ENCODE results near the gene LRRC15. TPM values are rescaled to one million over a fixed set of nuclear protein-coding genes. Genes with fewer than 3 reads are reported as not detected.
A peak's percentile ranks its signal among the peaks of the same experiment; 100 is the strongest.

LRRC15 gene
- total RNA-seq, 1 experiment from 2014 or later = not detected

GRCh38 chr3:194405766-194406165 lies 36.2 kb upstream of the LRRC15 start:
- Histone ChIP-seq H3K4me1 (replicated peaks; ENCODE audit: insufficient read depth) (no peaks in the 10 kb centered on the region), H3K79me2 (ENCODE audit: low read depth) (no peaks in the 10 kb centered on the region; the same call in 1 of the 2 replicates), H3K9me2 (ENCODE audit: insufficient read depth) (no peaks in the 10 kb centered on the region), H3K36me3 (ENCODE audit: low read depth) (peaks cover 36% of the 10 kb centered on the region), H3K27me3 (ENCODE audit: insufficient read depth, low read depth) (no peaks in the 10 kb centered on the region), H2AFZ (no peak overlapping the region), H3K4me3 (no peak overlapping the region), H3K4me2 (no peak overlapping the region), H4K20me1 (ENCODE audit: insufficient read depth) (peaks cover 7% of the 10 kb centered on the region), H3K27ac (no peak overlapping the region), H3K9me3 (ENCODE audit: insufficient read depth, low read depth) (no peaks in the 10 kb centered on the region), H3F3A (ENCODE audit: insufficient read depth, low read depth) (peaks cover 82% of the 10 kb centered on the region)
- TF ChIP-seq, protein P1, sequence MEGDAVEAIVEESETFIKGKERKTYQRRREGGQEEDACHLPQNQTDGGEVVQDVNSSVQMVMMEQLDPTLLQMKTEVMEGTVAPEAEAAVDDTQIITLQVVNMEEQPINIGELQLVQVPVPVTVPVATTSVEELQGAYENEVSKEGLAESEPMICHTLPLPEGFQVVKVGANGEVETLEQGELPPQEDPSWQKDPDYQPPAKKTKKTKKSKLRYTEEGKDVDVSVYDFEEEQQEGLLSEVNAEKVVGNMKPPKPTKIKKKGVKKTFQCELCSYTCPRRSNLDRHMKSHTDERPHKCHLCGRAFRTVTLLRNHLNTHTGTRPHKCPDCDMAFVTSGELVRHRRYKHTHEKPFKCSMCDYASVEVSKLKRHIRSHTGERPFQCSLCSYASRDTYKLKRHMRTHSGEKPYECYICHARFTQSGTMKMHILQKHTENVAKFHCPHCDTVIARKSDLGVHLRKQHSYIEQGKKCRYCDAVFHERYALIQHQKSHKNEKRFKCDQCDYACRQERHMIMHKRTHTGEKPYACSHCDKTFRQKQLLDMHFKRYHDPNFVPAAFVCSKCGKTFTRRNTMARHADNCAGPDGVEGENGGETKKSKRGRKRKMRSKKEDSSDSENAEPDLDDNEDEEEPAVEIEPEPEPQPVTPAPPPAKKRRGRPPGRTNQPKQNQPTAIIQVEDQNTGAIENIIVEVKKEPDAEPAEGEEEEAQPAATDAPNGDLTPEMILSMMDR (conservative IDR thresholded peaks at IDR 0.05) = no peak
- TF ChIP-seq EZH2 (IDR thresholded peaks at IDR 0.05; ENCODE audit: low read depth) = no peak
- BruUV-seq (replicated peaks) = no TSS peak
- no peak for DNase-seq
- intact Hi-C loops (cut with micrococcal nuclease; ENCODE audit: unreplicated experiment) = no loop called here
- CTCF ChIA-PET = interaction anchor here (1.3 kb wide), 1 partner anchor 11 kb away, joined by 3 read pairs; no protein-coding TSS in a partner anchor
- POLR2A ChIA-PET (ENCODE audit: unreplicated experiment) = no interaction called here

DNA sequence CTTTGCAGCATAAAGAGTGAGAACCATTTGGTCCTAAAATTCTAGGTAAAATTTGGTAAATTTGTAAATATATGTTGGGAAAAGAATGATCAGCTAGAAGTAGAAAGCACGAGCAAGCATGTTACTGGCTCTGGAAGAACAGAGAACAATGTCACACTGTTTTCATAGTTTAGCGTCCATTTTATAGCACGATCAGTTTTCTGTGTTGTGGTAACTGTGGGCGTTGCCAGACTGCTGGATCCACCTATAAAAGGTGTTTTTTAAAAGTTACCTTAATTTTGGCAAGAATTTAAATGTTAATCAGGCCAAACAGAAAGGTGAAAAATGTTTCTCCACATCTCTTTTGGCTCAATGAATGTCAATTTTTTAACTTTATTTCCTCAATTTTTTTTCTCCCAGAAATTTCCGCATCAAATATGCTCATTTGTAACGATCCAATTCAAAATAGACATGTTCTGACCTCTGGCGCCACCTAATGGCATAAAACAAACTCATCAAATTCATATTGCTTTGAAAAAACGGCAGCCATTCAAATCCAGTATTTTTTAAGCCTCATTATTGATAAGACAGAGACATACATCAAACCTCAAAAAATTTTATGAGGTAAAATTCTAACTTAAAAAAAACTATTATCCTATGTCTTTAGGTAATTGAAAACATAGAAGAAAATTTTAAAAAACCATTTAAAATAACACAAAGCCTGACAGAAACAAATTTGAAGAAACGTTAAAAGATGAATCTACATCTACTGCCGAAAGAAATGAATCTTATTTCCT lies 35.0 kb upstream of the LRRC15 start:
- no peak for TF ChIP-seq EZH2 (IDR thresholded peaks at IDR 0.05; ENCODE audit: low read depth)
- TF ChIP-seq, protein P1 (conservative IDR thresholded peaks at IDR 0.05) = peak; percentile 96
- peak; percentile 38 to 56 for DNase-seq
- CTCF ChIA-PET = interaction anchor here (0.9 kb wide), 1 partner anchor 21 kb away, joined by 3 read pairs; no protein-coding TSS in a partner anchor

GRCh38 chr3:194401868-194402329 lies 32.4 kb upstream of the LRRC15 start:
- Histone ChIP-seq H3K36me3 (ENCODE audit: low read depth) (peaks cover 23% of the 10 kb centered on the region), H3K27ac (no peak overlapping the region), H3K4me2 (no peak overlapping the region), H3K4me1 (replicated peaks; ENCODE audit: insufficient read depth) (no peaks in the 10 kb centered on the region), H3F3A (ENCODE audit: insufficient read depth, low read depth) (peaks cover 58% of the 10 kb centered on the region), H3K4me3 (no peak overlapping the region), H4K20me1 (ENCODE audit: insufficient read depth) (peaks cover 7% of the 10 kb centered on the region), H3K79me2 (ENCODE audit: low read depth) (no peaks in the 10 kb centered on the region; the same call in 1 of the 2 replicates), H2AFZ (no peak overlapping the region), H3K9me2 (ENCODE audit: insufficient read depth) (no peaks in the 10 kb centered on the region), H3K27me3 (ENCODE audit: insufficient read depth, low read depth) (no peaks in the 10 kb centered on the region), H3K9me3 (ENCODE audit: insufficient read depth, low read depth) (no peaks in the 10 kb centered on the region)
- TF ChIP-seq EZH2 (IDR thresholded peaks at IDR 0.05; ENCODE audit: low read depth) = no peak
- TF ChIP-seq, protein P1 (conservative IDR thresholded peaks at IDR 0.05) = no peak
- intact Hi-C loops (cut with micrococcal nuclease; ENCODE audit: unreplicated experiment) = loop anchor here (5.0 kb wide), 3 partner anchors 740 to 1590 kb away; no protein-coding TSS in a partner anchor
- BruUV-seq (replicated peaks) = no TSS peak
- ChIA-PET POLR2A (ENCODE audit: unreplicated experiment) (no interaction called here), CTCF (no interaction called here)
- no peak for DNase-seq

More for the DNA sequence above, 35.0 kb upstream of the LRRC15 start:
- Histone ChIP-seq H3K36me3 (ENCODE audit: low read depth) (peaks cover 36% of the 10 kb centered on the region), H3K4me2 (no peak overlapping the region), H3K79me2 (ENCODE audit: low read depth) (no peaks in the 10 kb centered on the region; the same call in 1 of the 2 replicates), H3K4me3 (no peak overlapping the region), H4K20me1 (ENCODE audit: insufficient read depth) (peaks cover 7% of the 10 kb centered on the region), H3K4me1 (replicated peaks; ENCODE audit: insufficient read depth) (no peaks in the 10 kb centered on the region), H3K9me3 (ENCODE audit: insufficient read depth, low read depth) (no peaks in the 10 kb centered on the region), H3F3A (ENCODE audit: insufficient read depth, low read depth) (peaks cover 79% of the 10 kb centered on the region), H3K9me2 (ENCODE audit: insufficient read depth) (no peaks in the 10 kb centered on the region), H2AFZ (no peak overlapping the region), H3K27ac (no peak overlapping the region), H3K27me3 (ENCODE audit: insufficient read depth, low read depth) (no peaks in the 10 kb centered on the region)
- POLR2A ChIA-PET (ENCODE audit: unreplicated experiment) = interaction anchor here (0.6 kb wide), 1 partner anchor 778 kb away, joined by 3 read pairs; no protein-coding TSS in a partner anchor
- BruUV-seq (replicated peaks) = no TSS peak
- intact Hi-C loops (cut with micrococcal nuclease; ENCODE audit: unreplicated experiment) = loop anchor here (1.0 to 5.0 kb wide), 5 partner anchors 71 to 1592 kb away; no protein-coding TSS in a partner anchor

Data from PC-9 (cell line).